Urinary bladder (tissue), 4 donors: ENCODE data around the gene ERP29. TPM values are rescaled to one million over a fixed set of nuclear protein-coding genes. Genes with fewer than 3 reads are reported as not detected.
A peak's percentile ranks its signal among the peaks of the same experiment; 100 is the strongest.
"Not testable (repeated sequence)": the region's sequence is repeated elsewhere in the genome, so short reads cannot be mapped to it uniquely, and the experiment has no call there.

Experiments
- DNase-seq: peaks from one replicate; pipeline ENCODE4 v3.0.0-alpha.2; 2015; ENCODE audit errors: extremely low spot score
- H3K27ac ChIP-seq: one replicate; pipeline ENCODE4 v1.5.1; 2013; ENCODE audit warnings: low read depth, mild to moderate bottlenecking, moderate library complexity
- H3K36me3 ChIP-seq: one replicate; pipeline ENCODE4 v1.6.1; 2013; ENCODE audit warnings: mild to moderate bottlenecking, moderate library complexity; ENCODE audit not compliant: insufficient read depth
- H3K4me1 ChIP-seq: one replicate; pipeline ENCODE4 v1.6.1; 2013; ENCODE audit warnings: mild to moderate bottlenecking, moderate library complexity; ENCODE audit not compliant: insufficient read depth
- H3K4me3 ChIP-seq: one replicate; pipeline ENCODE4 v1.5.1; 2013; ENCODE audit warnings: low read depth, low read length
- WGBS: extraction: QIAGEN DNeasy Blood & Tissue Kit; methylation state at CpG from one replicate; pipeline ENCODE4 v1.1.7; 2013; 5-methylcytosine and 5-hydroxymethylcytosine counted together
- polyA plus RNA-seq: library from polyadenylated mRNA; stranded (reverse); fragments of 200-250 nt; gene quantifications from one replicate; pipeline ENCODE4 v1.2.3, GENCODE V29; 2013
- total RNA-seq: library from RNA; depleted of rRNA; stranded (reverse); fragments of >200 nt; gene quantifications from one replicate; pipeline ENCODE4 v1.2.3, GENCODE V29; 2014
- donor health status: healthy with polysubstance abuse.
- donor health status: healthy.

The ERP29 gene
- total and polyA plus RNA-seq, 2 donors = 37.5 to 101 TPM

DNA sequence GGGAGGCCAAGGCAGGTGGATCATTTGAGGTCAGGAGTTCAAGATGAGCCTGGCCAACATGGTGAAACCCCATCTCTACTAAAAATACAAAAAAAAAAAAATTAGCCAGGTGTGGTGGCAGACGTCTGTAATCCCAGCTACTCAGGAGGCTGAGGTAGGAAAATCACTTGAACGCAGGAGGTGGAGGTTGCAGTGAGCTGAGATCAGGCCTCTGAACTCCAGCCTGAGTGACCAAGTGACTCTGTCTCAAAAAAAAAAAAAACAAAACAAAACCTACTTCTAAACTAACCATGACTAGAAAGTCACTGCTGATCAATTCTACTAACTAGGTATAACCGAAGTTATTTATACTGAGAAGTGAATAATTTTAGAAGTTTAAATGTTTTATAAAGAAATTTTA is 3.6 kb upstream of the ERP29 start:
- H3K36me3 ChIP-seq, H3K4me3 ChIP-seq, H3K27ac ChIP-seq, DNase-seq, H3K4me1 ChIP-seq: not testable (repeated sequence)
- 81% methylated on average over 3 of the region's 3 CpGs for WGBS

GRCh38 chr12:112010415-112011344 is 2.5 kb upstream of the ERP29 start:
- Histone ChIP-seq H3K4me1 (peaks cover 2% of the 10 kb centered on the region), H3K36me3 (no peaks in the 10 kb centered on the region), H3K4me3 (no peak overlapping the region), H3K27ac (no peak overlapping the region)
- WGBS = 92% methylated on average over 8 of the region's 8 CpGs
- no peak for DNase-seq

- H3K4me1 ChIP-seq = peaks cover 2% of the 10 kb centered on the region
- no peak for DNase-seq
- 93% methylated on average over 8 of the region's 8 CpGs for WGBS
These were observed 1.5 kb upstream of the ERP29 start for GRCh38 chr12:112011685-112012084.

GRCh38 chr12:112013601-112014402 is 576 bp downstream of the ERP29 start:
- H3K4me1 ChIP-seq = peaks cover 2% of the 10 kb centered on the region
- peak overlapping the region; percentile 62 for H3K4me3 ChIP-seq
- H3K36me3 ChIP-seq = no peaks in the 10 kb centered on the region
- 1% methylated on average over 54 of the region's 54 CpGs for WGBS
- H3K27ac ChIP-seq = peak overlapping the region; percentile 63
- DNase-seq = no peak

More at GRCh38 chr12:112011685-112012084, 1.5 kb upstream of the ERP29 start:
- no peaks in the 10 kb centered on the region for H3K36me3 ChIP-seq
- H3K27ac ChIP-seq = no peak overlapping the region
- no peak overlapping the region for H3K4me3 ChIP-seq

GRCh38 chr12:112015938-112016337 is 2.7 kb downstream of the ERP29 start:
- peaks cover 2% of the 10 kb centered on the region for H3K4me1 ChIP-seq
- peaks cover 4% of the 10 kb centered on the region for H3K36me3 ChIP-seq
- WGBS = 98% methylated on average over 6 of the region's 6 CpGs
- H3K4me3 ChIP-seq = no peak overlapping the region
- no peak for DNase-seq
- H3K27ac ChIP-seq = no peak overlapping the region

DNA sequence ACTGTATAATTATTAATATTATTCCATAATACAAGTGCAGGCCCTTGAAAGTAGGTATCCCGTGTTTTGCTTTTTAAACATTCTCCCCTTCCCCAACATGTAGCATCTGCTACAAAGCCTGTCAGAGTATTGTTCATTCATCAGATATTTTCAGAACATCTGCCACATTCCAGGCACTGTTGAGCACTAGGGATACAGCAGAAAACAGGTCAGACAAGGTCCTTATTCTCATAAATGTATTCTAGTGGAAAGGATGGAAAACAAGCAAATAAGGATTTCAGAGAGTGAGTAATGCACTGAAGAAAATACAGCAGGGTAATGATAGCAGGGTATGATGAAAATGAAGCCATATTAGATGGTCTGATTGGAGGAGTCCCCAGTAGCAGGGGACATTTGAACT is 3.8 kb downstream of the ERP29 start:
- H3K27ac ChIP-seq = no peak overlapping the region
- no peak overlapping the region for H3K4me3 ChIP-seq
- peaks cover 4% of the 10 kb centered on the region for H3K36me3 ChIP-seq
- no peak for DNase-seq
- WGBS = 89% methylated on average over 1 of the region's 1 CpG
- H3K4me1 ChIP-seq = peaks cover 1% of the 10 kb centered on the region

GRCh38 chr12:112018571-112019237 is 5.5 kb downstream of the ERP29 start:
- H3K27ac ChIP-seq = no peak overlapping the region
- no peak overlapping the region for H3K4me3 ChIP-seq
- no peaks in the 10 kb centered on the region for H3K4me1 ChIP-seq
- peaks cover 7% of the 10 kb centered on the region for H3K36me3 ChIP-seq
- no peak for DNase-seq
- WGBS = 81% methylated on average over 2 of the region's 2 CpGs

DNA sequence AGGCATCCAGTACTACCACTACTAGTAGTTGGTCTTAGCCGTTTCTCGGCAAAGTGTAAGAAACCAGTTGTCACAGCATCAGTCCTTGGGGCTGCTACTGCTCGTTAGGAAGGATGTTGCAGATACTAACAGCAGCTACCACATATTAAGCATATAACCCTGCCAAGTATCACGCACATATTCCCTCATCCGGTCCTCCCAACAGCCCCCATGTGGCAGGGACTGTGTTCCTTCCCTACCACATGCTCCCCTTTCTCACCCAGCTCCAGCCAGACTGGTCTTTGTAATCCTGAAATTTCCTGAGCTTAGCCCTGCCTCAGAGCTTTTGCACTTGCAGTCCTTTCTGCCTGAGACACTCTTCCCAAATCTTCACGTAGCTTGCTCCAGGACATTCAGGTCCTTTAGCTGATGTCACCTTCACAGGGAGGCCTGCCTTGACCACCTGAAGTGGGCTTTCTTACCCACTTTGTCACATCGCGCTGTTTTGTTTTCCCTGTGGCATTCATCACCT is 7.8 kb downstream of the ERP29 start:
- Histone ChIP-seq H3K27ac (no peak overlapping the region), H3K36me3 (peaks cover 9% of the 10 kb centered on the region), H3K4me3 (no peak overlapping the region), H3K4me1 (no peaks in the 10 kb centered on the region)
- no peak for DNase-seq
- 93% methylated on average over 8 of the region's 8 CpGs for WGBS

GRCh38 chr12:112022241-112023016 is 9.2 kb downstream of the ERP29 start:
- H3K36me3 ChIP-seq = peaks cover 9% of the 10 kb centered on the region
- WGBS = 90% methylated on average over 11 of the region's 11 CpGs

DNA sequence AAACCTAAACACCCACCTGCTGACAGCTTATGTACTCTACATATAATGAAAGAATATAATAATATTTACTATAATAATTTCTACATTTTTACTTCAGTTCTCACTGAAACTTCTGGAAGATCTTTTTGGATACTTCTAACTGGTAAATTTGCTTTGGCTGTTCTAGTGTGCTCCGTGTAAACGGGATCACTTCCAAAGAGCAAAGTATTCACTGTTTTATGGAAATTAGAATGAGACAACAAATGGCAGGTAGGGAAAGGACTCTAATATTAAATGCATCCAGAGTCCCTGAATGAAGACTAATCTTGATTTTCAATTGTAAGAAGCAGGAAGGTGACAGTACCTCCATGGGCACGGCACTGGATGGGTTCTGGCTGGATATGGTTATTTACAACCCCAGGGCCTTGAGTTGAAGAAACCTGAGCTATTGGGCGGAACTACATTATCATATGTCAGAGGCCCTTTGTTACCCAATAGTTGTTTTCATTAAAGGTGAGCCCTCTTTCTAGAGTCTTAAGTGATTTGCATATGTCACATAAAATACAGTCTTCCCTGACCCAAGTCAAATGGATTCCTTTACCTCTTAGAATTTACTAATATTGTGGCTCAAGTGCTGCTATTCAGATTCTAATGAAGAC is 10.7 kb downstream of the ERP29 start:
- Histone ChIP-seq H3K4me1 (no peaks in the 10 kb centered on the region), H3K4me3 (no peak overlapping the region), H3K36me3 (peaks cover 9% of the 10 kb centered on the region), H3K27ac (no peak overlapping the region)
- DNase-seq = no peak
- 86% methylated on average over 4 of the region's 4 CpGs for WGBS

More at GRCh38 chr12:112022241-112023016, 9.2 kb downstream of the ERP29 start:
- no peak for DNase-seq
- Histone ChIP-seq H3K4me3 (no peak overlapping the region), H3K4me1 (no peaks in the 10 kb centered on the region), H3K27ac (no peak overlapping the region)

GRCh38 chr12:112025808-112026375 is 12.7 kb downstream of the ERP29 start:
- H3K4me1 ChIP-seq = no peaks in the 10 kb centered on the region
- H3K4me3 ChIP-seq = no peak overlapping the region
- no peak overlapping the region for H3K27ac ChIP-seq
- peaks cover 9% of the 10 kb centered on the region for H3K36me3 ChIP-seq
- 78% methylated on average over 4 of the region's 4 CpGs for WGBS
- DNase-seq = no peak

DNA sequence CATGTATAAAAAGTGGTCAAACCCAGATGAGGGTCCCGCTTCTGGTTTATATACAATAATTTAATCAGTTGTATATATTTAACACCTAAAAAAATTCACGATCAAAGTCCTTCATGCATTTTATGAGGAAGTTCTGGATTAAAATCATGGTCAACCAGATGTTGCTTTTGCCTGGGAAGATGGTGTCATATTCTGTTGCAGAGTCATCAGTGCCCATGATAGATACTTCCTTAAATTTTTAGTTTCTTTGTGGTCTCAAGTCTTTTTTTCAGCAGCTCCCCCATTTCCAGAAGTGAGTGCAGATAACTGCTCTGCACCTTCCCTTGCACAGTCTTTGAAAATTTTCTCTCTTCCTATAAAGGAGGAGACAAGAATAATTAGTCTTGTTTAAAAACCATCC is 16.1 kb downstream of the ERP29 start:
- DNase-seq = no peak
- H3K4me1 ChIP-seq = no peaks in the 10 kb centered on the region
- WGBS = 93% methylated on average over 2 of the region's 2 CpGs
- H3K4me3 ChIP-seq = no peak overlapping the region
- H3K36me3 ChIP-seq = peaks cover 9% of the 10 kb centered on the region
- no peak overlapping the region for H3K27ac ChIP-seq
